C4-2B (cell line): ENCODE results near the gene PKM.

Experiments used
- CTCF ChIP-seq: fragments of 450-650 bp; conservative IDR thresholded peaks from 2 replicates; pipeline ENCODE4 v1.5.1; 2017; ENCODE audit warnings: mild to moderate bottlenecking
- ZFX ChIP-seq: fragments of 450-650 bp; IDR thresholded peaks from 2 replicates; pipeline ENCODE4 v1.6.1; 2017

GRCh38 chr15:72154316-72154715 lies 76.7 kb downstream of the PKM start:
- TF ChIP-seq CTCF (no peak), ZFX (no peak)
